HEK293T (cell line): Measurements from ENCODE around the gene IL18R1.

Experiments used
- ELF4 ChIP-seq: fragments of 450-650 bp; IDR thresholded peaks from 2 replicates; pipeline ENCODE4 v1.6.1; 2017; ENCODE audit warnings: antibody characterized with exemption
- FOXA1 ChIP-seq: fragments of 450-650 bp; IDR thresholded peaks from 2 replicates; pipeline ENCODE4 v1.6.1; 2016; ENCODE audit warnings: mild to moderate bottlenecking
- FOXK2 ChIP-seq: fragments of 450-650 bp; IDR thresholded peaks from 2 replicates; pipeline ENCODE4 v1.6.1; 2016; ENCODE audit warnings: mild to moderate bottlenecking
- L3MBTL2 ChIP-seq: fragments of 450-650 bp; conservative IDR thresholded peaks from 2 replicates; pipeline ENCODE4 v1.6.1; 2016; ENCODE audit warnings: mild to moderate bottlenecking
- SP1 ChIP-seq: fragments of 450-650 bp; IDR thresholded peaks from 2 replicates; pipeline ENCODE4 v1.6.1; 2017
- SUZ12 ChIP-seq: fragments of 450-650 bp; IDR thresholded peaks from 2 replicates; pipeline ENCODE4 v1.6.1; 2016; ENCODE audit warnings: mild to moderate bottlenecking
- TARDBP ChIP-seq: fragments of 450-650 bp; IDR thresholded peaks from 2 replicates; pipeline ENCODE4 v1.6.1; 2016

DNA sequence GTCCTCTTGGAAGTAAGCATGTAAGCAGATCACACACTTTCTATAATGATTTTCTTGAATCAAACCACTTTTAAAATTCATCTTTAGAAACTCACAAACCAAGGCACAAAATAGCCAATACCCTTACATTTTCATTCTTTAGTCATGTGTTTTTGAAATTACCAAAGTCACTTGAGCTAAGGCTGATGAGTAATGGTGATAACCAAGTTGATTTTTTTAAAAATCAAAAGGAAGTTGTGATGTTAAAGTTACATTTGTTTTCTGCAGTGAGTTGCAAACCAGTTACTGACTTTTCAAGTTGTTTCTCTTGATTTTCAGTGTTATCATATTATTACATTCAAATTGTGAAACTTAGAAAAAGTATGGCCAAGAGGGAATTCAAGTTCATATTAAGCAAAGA is 45.9 kb downstream of the IL18R1 start:
- TF ChIP-seq SUZ12 (no peak), SP1 (no peak), ELF4 (no peak), TARDBP (no peak), FOXA1 (no peak), L3MBTL2 (no peak), FOXK2 (no peak)
